Nephron (organoid): ENCODE results near the gene P3H3.

Source experiments
- H3K27ac Mint-ChIP-seq, 3 experiments: 2 replicates each; pipeline ENCODE4 v1.8.0; 2020; ENCODE audit warnings: mixed read lengths in 3 of 3, mild to moderate bottlenecking in 2 of 3, moderate library complexity in 1 of 3
- H3K27me3 Mint-ChIP-seq: 2 replicates; pipeline ENCODE4 v1.8.0; 2021; ENCODE audit warnings: low read depth, mild to moderate bottlenecking, moderate library complexity, mixed read lengths
- H3K36me3 Mint-ChIP-seq: 2 replicates; pipeline ENCODE4 v1.8.0; 2020; ENCODE audit warnings: low read depth, mixed read lengths
- H3K4me1 Mint-ChIP-seq: 2 replicates; pipeline ENCODE4 v1.8.0; 2020; ENCODE audit warnings: mixed read lengths
- H3K4me3 Mint-ChIP-seq, 3 experiments: 2 replicates each; pipeline ENCODE4 v1.8.0; 2020; ENCODE audit warnings: mild to moderate bottlenecking in 3 of 3, mixed read lengths in 3 of 3, moderate library complexity in 2 of 3
- H3K9me3 Mint-ChIP-seq: 2 replicates; pipeline ENCODE4 v1.8.0; 2020; ENCODE audit warnings: mixed read lengths
- TF ChIP-seq, protein P1 (sequence below), 3 experiments: fragments of 200-600 bp; sonication (generic); IDR thresholded peaks; one replicate each; pipeline ENCODE4 v1.5.0; 2021; ENCODE audit warnings: antibody characterized with exemption in 3 of 3; ENCODE audit not compliant: unreplicated experiment in 3 of 3

The P3H3 gene

DNA sequence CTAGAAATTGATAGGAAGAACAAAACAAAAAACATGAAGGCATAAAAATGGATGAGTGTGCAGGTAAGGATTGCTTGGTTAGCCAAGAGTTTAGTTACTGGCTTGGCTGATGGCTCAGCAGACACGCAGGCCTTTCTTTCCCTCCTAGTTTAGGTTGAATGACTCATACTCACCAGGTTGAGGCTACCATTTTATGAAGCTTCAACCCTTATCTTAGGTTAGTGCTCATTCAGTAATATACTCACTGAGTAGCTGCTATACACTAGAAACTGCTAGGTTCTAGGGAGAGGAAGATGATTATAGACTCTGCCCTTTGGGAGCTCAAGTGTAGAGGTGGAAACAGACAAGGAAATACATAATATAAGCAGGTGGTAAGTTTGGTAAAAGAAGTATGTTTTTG lies 6.0 kb downstream of the P3H3 start:
- H3K36me3 Mint-ChIP-seq: peaks cover 58% of the 10 kb centered on the region
- H3K4me1 Mint-ChIP-seq: peaks cover 27% of the 10 kb centered on the region
- H3K4me3 Mint-ChIP-seq: peak overlapping the region in 1 of 3 experiments; percentile 15
- no peak overlapping the region for H3K27ac Mint-ChIP-seq
- no peaks in the 10 kb centered on the region for H3K9me3 Mint-ChIP-seq
- TF ChIP-seq, protein P1, sequence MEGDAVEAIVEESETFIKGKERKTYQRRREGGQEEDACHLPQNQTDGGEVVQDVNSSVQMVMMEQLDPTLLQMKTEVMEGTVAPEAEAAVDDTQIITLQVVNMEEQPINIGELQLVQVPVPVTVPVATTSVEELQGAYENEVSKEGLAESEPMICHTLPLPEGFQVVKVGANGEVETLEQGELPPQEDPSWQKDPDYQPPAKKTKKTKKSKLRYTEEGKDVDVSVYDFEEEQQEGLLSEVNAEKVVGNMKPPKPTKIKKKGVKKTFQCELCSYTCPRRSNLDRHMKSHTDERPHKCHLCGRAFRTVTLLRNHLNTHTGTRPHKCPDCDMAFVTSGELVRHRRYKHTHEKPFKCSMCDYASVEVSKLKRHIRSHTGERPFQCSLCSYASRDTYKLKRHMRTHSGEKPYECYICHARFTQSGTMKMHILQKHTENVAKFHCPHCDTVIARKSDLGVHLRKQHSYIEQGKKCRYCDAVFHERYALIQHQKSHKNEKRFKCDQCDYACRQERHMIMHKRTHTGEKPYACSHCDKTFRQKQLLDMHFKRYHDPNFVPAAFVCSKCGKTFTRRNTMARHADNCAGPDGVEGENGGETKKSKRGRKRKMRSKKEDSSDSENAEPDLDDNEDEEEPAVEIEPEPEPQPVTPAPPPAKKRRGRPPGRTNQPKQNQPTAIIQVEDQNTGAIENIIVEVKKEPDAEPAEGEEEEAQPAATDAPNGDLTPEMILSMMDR (IDR thresholded peaks at IDR 0.05; ENCODE audit: unreplicated experiment in 3 of 3): no peak
- H3K27me3 Mint-ChIP-seq: peaks cover 3% of the 10 kb centered on the region

DNA sequence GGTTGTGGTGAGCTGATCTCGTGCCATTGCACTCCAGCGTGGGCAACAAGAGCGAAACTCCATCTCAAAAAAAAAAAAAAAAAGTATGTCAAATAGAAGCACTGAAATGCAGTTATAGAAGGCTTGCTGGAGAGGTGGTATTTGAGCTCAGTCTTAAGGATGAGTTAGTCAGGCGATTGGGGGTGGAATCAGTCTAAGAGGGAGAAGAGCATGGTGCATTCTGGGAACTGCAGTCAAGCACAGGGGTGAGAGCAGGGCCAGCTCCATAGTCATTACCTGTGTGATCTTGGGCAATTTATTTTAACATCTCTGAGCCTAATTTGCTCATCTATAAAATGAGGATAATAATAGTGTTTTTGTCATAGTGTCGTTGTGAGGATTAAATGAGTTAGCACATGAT lies 6.7 kb downstream of the P3H3 start:
- peaks cover 58% of the 10 kb centered on the region for H3K36me3 Mint-ChIP-seq
- peak overlapping the region in 1 of 3 experiments; percentile 14 for H3K4me3 Mint-ChIP-seq
- TF ChIP-seq, protein P1 (IDR thresholded peaks at IDR 0.05; ENCODE audit: unreplicated experiment in 3 of 3): no peak
- H3K4me1 Mint-ChIP-seq: peaks cover 27% of the 10 kb centered on the region
- H3K9me3 Mint-ChIP-seq: no peaks in the 10 kb centered on the region
- no peak overlapping the region for H3K27ac Mint-ChIP-seq
- no peaks in the 10 kb centered on the region for H3K27me3 Mint-ChIP-seq

DNA sequence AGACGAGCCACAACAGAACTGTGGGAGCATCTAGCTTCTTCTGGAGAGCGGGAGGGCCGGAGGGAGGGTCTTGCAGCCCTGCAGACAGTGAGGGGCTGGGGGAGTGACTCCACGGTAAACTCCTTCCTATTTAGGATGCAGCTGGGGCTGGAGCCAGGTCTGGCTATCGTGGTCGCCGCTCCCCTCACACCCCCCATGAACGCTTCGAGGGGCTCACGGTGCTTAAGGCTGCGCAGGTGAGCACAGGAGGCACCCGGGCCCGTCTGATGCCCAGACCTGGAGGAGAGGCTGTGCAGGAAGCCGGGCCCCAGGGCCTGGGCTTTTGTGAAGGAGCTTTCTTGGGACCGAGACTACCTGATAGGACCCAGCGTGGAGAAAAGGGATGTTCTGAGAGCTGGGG lies 8.6 kb downstream of the P3H3 start:
- H3K36me3 Mint-ChIP-seq: peaks cover 45% of the 10 kb centered on the region
- H3K4me3 Mint-ChIP-seq: no peak overlapping the region
- TF ChIP-seq, protein P1 (IDR thresholded peaks at IDR 0.05; ENCODE audit: unreplicated experiment in 3 of 3): no peak
- no peaks in the 10 kb centered on the region for H3K9me3 Mint-ChIP-seq
- H3K27ac Mint-ChIP-seq: no peak overlapping the region
- no peaks in the 10 kb centered on the region for H3K27me3 Mint-ChIP-seq
- H3K4me1 Mint-ChIP-seq: peaks cover 27% of the 10 kb centered on the region

DNA sequence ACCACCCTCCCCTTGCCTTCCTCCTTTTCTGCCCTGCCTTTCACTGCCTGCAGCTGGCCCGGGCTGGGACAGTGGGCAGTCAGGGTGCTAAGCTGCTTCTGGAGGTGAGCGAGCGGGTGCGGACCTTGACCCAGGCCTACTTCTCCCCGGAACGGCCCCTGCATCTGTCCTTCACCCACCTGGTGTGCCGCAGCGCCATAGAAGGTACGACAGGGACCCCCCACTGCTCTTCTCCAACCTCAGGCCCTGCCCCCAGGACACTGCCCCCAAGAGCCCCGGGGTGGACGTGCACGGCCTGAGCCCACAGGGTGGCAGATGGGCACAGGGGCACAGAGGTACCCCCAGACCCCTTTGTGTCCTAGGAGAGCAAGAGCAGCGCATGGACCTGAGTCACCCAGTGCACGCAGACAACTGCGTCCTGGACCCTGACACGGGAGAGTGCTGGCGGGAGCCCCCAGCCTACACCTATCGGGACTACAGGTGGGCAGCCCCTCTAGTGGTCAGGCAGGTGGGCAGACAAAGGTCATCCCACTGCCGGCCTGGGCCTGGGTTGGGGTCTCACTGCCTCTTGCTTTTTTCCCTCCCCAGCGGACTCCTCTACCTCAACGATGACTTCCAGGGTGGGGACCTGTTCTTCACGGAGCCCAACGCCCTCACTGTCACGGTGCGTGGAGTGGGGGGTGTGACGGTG lies 9.3 kb downstream of the P3H3 start:
- H3K4me3 Mint-ChIP-seq: no peak overlapping the region
- H3K9me3 Mint-ChIP-seq: no peaks in the 10 kb centered on the region
- no peaks in the 10 kb centered on the region for H3K27me3 Mint-ChIP-seq
- TF ChIP-seq, protein P1 (IDR thresholded peaks at IDR 0.05; ENCODE audit: unreplicated experiment in 3 of 3): no peak
- H3K4me1 Mint-ChIP-seq: peaks cover 27% of the 10 kb centered on the region
- peaks cover 41% of the 10 kb centered on the region for H3K36me3 Mint-ChIP-seq
- H3K27ac Mint-ChIP-seq: no peak overlapping the region

DNA sequence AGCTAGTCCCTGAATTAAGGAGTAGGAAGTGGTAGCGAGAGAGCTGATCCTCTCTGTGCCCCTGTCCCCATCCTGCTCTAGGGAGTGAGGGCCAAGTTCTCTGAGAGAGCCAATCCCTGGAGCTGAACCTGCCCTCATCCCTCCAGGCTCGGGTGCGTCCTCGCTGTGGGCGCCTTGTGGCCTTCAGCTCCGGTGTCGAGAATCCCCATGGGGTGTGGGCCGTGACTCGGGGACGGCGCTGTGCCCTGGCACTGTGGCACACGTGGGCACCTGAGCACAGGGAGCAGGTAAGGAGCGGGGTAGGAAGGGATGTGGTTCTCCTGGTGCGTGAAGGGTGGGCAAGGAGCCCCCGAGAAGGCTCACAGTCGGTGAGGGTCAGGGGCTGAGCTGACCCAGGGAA lies 10.6 kb downstream of the P3H3 start:
- Mint-ChIP-seq H3K4me3 (no peak overlapping the region), H3K9me3 (no peaks in the 10 kb centered on the region), H3K27ac (no peak overlapping the region), H3K36me3 (peaks cover 46% of the 10 kb centered on the region), H3K27me3 (no peaks in the 10 kb centered on the region), H3K4me1 (peaks cover 27% of the 10 kb centered on the region)
- TF ChIP-seq, protein P1 (IDR thresholded peaks at IDR 0.05; ENCODE audit: unreplicated experiment in 3 of 3): no peak
